Epithelial cell of esophagus (primary cell): Measurements from ENCODE around the gene ASIC3.

Experiments
- DNase-seq: peaks from one replicate; pipeline ENCODE4 v3.0.0; 2010; ENCODE audit warnings: low read depth
- H3K4me3 ChIP-seq: 2 replicates; pipeline ENCODE4 v1.5.1; 2011; ENCODE audit warnings: mild to moderate bottlenecking, low read length, control low read depth
- TF ChIP-seq, protein P1 (sequence below): IDR thresholded peaks from 2 replicates; pipeline ENCODE4 v1.5.1; 2011; ENCODE audit warnings: low read depth, mild to moderate bottlenecking, low read length, control low read depth, inconsistent platforms; ENCODE audit not compliant: insufficient read depth; ENCODE audit errors: missing control alignments

ASIC3 gene

GRCh38 chr7:151085329-151085690 is 37.0 kb downstream of the ASIC3 start:
- no peak overlapping the region for H3K4me3 ChIP-seq
- TF ChIP-seq, protein P1, sequence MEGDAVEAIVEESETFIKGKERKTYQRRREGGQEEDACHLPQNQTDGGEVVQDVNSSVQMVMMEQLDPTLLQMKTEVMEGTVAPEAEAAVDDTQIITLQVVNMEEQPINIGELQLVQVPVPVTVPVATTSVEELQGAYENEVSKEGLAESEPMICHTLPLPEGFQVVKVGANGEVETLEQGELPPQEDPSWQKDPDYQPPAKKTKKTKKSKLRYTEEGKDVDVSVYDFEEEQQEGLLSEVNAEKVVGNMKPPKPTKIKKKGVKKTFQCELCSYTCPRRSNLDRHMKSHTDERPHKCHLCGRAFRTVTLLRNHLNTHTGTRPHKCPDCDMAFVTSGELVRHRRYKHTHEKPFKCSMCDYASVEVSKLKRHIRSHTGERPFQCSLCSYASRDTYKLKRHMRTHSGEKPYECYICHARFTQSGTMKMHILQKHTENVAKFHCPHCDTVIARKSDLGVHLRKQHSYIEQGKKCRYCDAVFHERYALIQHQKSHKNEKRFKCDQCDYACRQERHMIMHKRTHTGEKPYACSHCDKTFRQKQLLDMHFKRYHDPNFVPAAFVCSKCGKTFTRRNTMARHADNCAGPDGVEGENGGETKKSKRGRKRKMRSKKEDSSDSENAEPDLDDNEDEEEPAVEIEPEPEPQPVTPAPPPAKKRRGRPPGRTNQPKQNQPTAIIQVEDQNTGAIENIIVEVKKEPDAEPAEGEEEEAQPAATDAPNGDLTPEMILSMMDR: no peak

DNA sequence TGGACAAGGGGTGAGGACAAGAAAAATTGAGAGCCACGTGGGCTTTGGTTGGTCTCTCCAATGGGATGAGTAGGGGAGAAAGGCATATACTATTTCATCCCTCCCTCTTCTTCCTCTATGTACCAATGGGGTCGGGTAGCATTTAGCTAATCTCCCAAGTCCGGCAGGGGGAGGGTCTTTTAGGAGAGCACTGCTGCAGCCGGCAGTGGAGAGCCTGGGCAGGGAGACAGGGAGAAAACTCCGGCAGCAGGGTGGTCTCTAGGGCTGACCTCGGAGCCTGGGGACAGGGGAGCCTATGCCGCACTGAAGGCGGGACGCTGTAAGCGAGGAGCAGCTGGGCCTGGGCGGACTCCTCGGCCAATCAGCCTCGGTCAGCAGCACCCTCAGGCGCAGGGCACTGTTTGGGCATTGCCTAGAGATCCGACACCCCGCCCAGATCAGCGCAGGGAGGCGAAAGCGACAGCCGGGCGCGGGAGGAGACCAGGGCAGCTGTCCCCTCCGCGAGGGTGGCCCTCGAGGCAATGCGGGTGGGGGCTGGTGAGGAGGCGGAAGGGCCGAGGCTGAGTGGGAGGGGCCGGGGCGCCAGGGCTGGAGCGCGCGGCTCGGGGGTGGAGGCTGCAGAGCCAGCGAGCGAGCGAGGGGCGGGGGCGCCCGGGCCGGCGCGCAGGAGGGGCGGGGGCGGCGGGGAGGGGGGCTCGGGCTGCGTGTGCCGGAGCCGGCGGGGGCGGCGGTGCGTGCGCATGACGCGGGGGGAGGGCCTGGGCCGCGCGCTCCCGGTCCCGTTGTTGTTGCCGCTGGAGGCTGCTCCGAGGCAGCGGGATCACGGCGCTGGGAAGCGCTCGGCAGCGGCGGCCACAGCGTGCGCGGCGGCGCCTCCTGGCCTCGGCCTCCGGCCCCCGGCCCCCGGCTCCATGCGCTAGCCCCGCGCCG is 37.6 kb downstream of the ASIC3 start, which contains the start of gene AGAP3:
AGAP3 (plus strand) TSS at position 785 of the 930 bp plus-strand sequence. CDS start 267 bp downstream, outside the sequence.
- peak; percentile 69 for DNase-seq
- TF ChIP-seq, protein P1: no peak
- H3K4me3 ChIP-seq: peak within 1 kb of the TSS; percentile 72

More at GRCh38 chr7:151085329-151085690, 37.0 kb downstream of the ASIC3 start:
- no peak for DNase-seq

GRCh38 chr7:151086802-151087244 is 38.5 kb downstream of the ASIC3 start:
- DNase-seq: peak; percentile 52
- peak overlapping the region; percentile 72 for H3K4me3 ChIP-seq
- TF ChIP-seq, protein P1: no peak

- TF ChIP-seq, protein P1: no peak
- peak; percentile 68 for DNase-seq
- peak overlapping the region; percentile 72 for H3K4me3 ChIP-seq
These were observed 39.1 kb downstream of the ASIC3 start for GRCh38 chr7:151087245-151088018.

- TF ChIP-seq, protein P1: no peak
- DNase-seq: no peak
- peak overlapping the region; percentile 72 for H3K4me3 ChIP-seq
These were observed 39.9 kb downstream of the ASIC3 start for GRCh38 chr7:151088019-151088855.
